Measurements from ENCODE around the gene CRX. TPM values are rescaled to one million over a fixed set of nuclear protein-coding genes. Genes with fewer than 3 reads are reported as not detected.
"Not testable (repeated sequence)": the region's sequence is repeated elsewhere in the genome, so short reads cannot be mapped to it uniquely, and the experiment has no call there.

CRX gene
- 0.34 and 0.68 TPM in 2 replicates for total RNA-seq (2014; rRNA removed; shearing (Covaris generic))

- no peak for DNase-seq (ENCODE audit: low spot score)
- in situ Hi-C loops (cut with HindIII; ENCODE audit: low sequenced_read_pairs), result no loop called here
These were observed at the start of gene CRX for GRCh38 chr19:47821460-47822020. TSS of gene CRX (plus strand) at chr19:47821937. CDS start at chr19:47834444, 12,507 bp downstream.

- no peak for DNase-seq (ENCODE audit: low spot score)
- in situ Hi-C loops (cut with HindIII; ENCODE audit: low sequenced_read_pairs), result no loop called here
These were observed 45.2 kb upstream of the CRX start for GRCh38 chr19:47776568-47776967.

GRCh38 chr19:47777245-47778048 lies 44.3 kb upstream of the CRX start:
- in situ Hi-C loops (cut with HindIII; ENCODE audit: low sequenced_read_pairs); DNase-seq (ENCODE audit: low spot score): not testable (repeated sequence)

GRCh38 chr19:47778049-47778953 lies 43.4 kb upstream of the CRX start, which contains the start of gene SELENOW:
TSS of gene SELENOW (plus strand) at chr19:47778703. CDS start at chr19:47778786, 83 bp downstream.
- peak; percentile 82 for DNase-seq (ENCODE audit: low spot score)
- in situ Hi-C loops (cut with HindIII; ENCODE audit: low sequenced_read_pairs), result no loop called here

- peak; percentile 67 for DNase-seq (ENCODE audit: low spot score)
- in situ Hi-C loops (cut with HindIII; ENCODE audit: low sequenced_read_pairs), result no loop called here
These were observed 42.8 kb upstream of the CRX start for GRCh38 chr19:47778954-47779351.

- in situ Hi-C loops (cut with HindIII; ENCODE audit: low sequenced_read_pairs), result no loop called here
- peak; percentile 81 for DNase-seq (ENCODE audit: low spot score)
These were observed 42.1 kb upstream of the CRX start for GRCh38 chr19:47779524-47780214.

GRCh38 chr19:47780215-47780551 lies 41.6 kb upstream of the CRX start:
- peak; percentile 11 for DNase-seq (ENCODE audit: low spot score)
- in situ Hi-C loops (cut with HindIII; ENCODE audit: low sequenced_read_pairs), result no loop called here

GRCh38 chr19:47781590-47782262 lies 40.0 kb upstream of the CRX start:
- in situ Hi-C loops (cut with HindIII; ENCODE audit: low sequenced_read_pairs), result no loop called here
- peak; percentile 85 for DNase-seq (ENCODE audit: low spot score)

GRCh38 chr19:47786566-47786965 lies 35.2 kb upstream of the CRX start:
- in situ Hi-C loops (cut with HindIII; ENCODE audit: low sequenced_read_pairs), result no loop called here
- no peak for DNase-seq (ENCODE audit: low spot score)

- in situ Hi-C loops (cut with HindIII; ENCODE audit: low sequenced_read_pairs); DNase-seq (ENCODE audit: low spot score): not testable (repeated sequence)
These were observed 34.4 kb upstream of the CRX start for GRCh38 chr19:47787307-47787706.

GRCh38 chr19:47789811-47790210 lies 31.9 kb upstream of the CRX start:
- DNase-seq (ENCODE audit: low spot score); in situ Hi-C loops (cut with HindIII; ENCODE audit: low sequenced_read_pairs): not testable (repeated sequence)

GRCh38 chr19:47790398-47790814 lies 31.3 kb upstream of the CRX start:
- in situ Hi-C loops (cut with HindIII; ENCODE audit: low sequenced_read_pairs), result no loop called here
- peak; percentile 66 for DNase-seq (ENCODE audit: low spot score)

GRCh38 chr19:47792616-47793015 lies 29.1 kb upstream of the CRX start:
- in situ Hi-C loops (cut with HindIII; ENCODE audit: low sequenced_read_pairs), result no loop called here
- no peak for DNase-seq (ENCODE audit: low spot score)

- DNase-seq (ENCODE audit: low spot score), result no peak
- in situ Hi-C loops (cut with HindIII; ENCODE audit: low sequenced_read_pairs), result no loop called here
These were observed 27.2 kb upstream of the CRX start for GRCh38 chr19:47794526-47794925.

- in situ Hi-C loops (cut with HindIII; ENCODE audit: low sequenced_read_pairs), result no loop called here
- no peak for DNase-seq (ENCODE audit: low spot score)
These were observed 25.0 kb upstream of the CRX start for GRCh38 chr19:47796785-47797184.

GRCh38 chr19:47797996-47798903 lies 23.5 kb upstream of the CRX start:
- no peak for DNase-seq (ENCODE audit: low spot score)
- in situ Hi-C loops (cut with HindIII; ENCODE audit: low sequenced_read_pairs), result no loop called here

GRCh38 chr19:47798904-47799266 lies 22.9 kb upstream of the CRX start:
- no peak for DNase-seq (ENCODE audit: low spot score)
- in situ Hi-C loops (cut with HindIII; ENCODE audit: low sequenced_read_pairs), result no loop called here

GRCh38 chr19:47801270-47801669 lies 20.5 kb upstream of the CRX start:
- no peak for DNase-seq (ENCODE audit: low spot score)
- in situ Hi-C loops (cut with HindIII; ENCODE audit: low sequenced_read_pairs), result no loop called here
